B cell (primary cell): ENCODE data around the gene NBEA.

Source experiments
- EZH2 ChIP-seq: IDR thresholded peaks from 2 replicates; pipeline ENCODE4 v1.6.1; 2012; ENCODE audit warnings: borderline replicate concordance, low read depth, mild to moderate bottlenecking, moderate library complexity, low read length; ENCODE audit not compliant: insufficient read depth, poor library complexity, severe bottlenecking
- TF ChIP-seq, protein P1 (sequence below): fragments of 200-600 bp; IDR thresholded peaks from one replicate; pipeline ENCODE4 v1.8.0; 2022; ENCODE audit warnings: antibody characterized with exemption, mild to moderate bottlenecking

DNA sequence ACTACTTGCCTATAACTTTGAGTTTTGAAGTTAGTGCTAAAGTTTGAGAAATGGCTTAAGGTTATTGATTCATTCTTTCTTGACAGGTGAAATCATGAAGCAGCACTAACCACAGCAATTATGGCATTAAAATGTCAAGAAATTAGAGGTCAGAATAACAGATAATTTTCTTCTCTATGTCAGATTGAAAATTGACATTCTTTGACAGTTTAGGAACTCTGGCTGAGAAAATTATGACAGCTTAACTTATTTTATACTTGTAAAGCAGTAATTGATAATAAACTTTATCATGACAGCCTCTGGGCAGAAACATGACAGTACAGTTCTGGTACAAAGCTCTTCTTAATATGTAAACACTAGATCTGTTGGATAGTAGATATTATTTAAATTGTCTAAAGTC, 689.6 kb downstream of the NBEA start:
- TF ChIP-seq, protein P1, sequence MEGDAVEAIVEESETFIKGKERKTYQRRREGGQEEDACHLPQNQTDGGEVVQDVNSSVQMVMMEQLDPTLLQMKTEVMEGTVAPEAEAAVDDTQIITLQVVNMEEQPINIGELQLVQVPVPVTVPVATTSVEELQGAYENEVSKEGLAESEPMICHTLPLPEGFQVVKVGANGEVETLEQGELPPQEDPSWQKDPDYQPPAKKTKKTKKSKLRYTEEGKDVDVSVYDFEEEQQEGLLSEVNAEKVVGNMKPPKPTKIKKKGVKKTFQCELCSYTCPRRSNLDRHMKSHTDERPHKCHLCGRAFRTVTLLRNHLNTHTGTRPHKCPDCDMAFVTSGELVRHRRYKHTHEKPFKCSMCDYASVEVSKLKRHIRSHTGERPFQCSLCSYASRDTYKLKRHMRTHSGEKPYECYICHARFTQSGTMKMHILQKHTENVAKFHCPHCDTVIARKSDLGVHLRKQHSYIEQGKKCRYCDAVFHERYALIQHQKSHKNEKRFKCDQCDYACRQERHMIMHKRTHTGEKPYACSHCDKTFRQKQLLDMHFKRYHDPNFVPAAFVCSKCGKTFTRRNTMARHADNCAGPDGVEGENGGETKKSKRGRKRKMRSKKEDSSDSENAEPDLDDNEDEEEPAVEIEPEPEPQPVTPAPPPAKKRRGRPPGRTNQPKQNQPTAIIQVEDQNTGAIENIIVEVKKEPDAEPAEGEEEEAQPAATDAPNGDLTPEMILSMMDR: no peak
- TF ChIP-seq EZH2: no peak
